Liver (tissue), 9 donors: ENCODE data around the gene ARHGEF2. TPM values are rescaled to one million over a fixed set of nuclear protein-coding genes. Genes with fewer than 3 reads are reported as not detected.

ENCODE experiments used
- DNase-seq: peaks from one replicate; pipeline ENCODE4 v3.0.0-alpha.2; 2017; ENCODE audit warnings: low spot score
- H3K27ac ChIP-seq, 2 donors: one replicate each; pipeline ENCODE4 v1.7.0; 2013; ENCODE audit warnings: inconsistent platforms in 2 of 2, low read length in 2 of 2, control low read depth in 1 of 2, low read depth in 1 of 2, mild to moderate bottlenecking in 1 of 2
- H3K27me3 ChIP-seq, 4 donors: one replicate each; pipeline versions ENCODE4 v1.6.1 to v1.7.0; 2013; ENCODE audit warnings: low read length in 3 of 4, inconsistent platforms in 1 of 4, mild to moderate bottlenecking in 1 of 4, moderate library complexity in 1 of 4; ENCODE audit not compliant: control insufficient read depth in 4 of 4, insufficient read depth in 4 of 4
- H3K36me3 ChIP-seq, 4 donors: one replicate each; pipeline versions ENCODE4 v1.6.1 to v1.7.0; 2013; ENCODE audit warnings: low read length in 3 of 4, mild to moderate bottlenecking in 3 of 4, low read depth in 1 of 4, moderate library complexity in 1 of 4; ENCODE audit not compliant: control insufficient read depth in 4 of 4, insufficient read depth in 3 of 4
- H3K4me1 ChIP-seq, 4 donors: one replicate each; pipeline versions ENCODE4 v1.6.1 to v1.7.0; 2013; ENCODE audit warnings: low read length in 3 of 4, mild to moderate bottlenecking in 3 of 4, moderate library complexity in 1 of 4; ENCODE audit not compliant: control insufficient read depth in 4 of 4, insufficient read depth in 4 of 4
- H3K4me3 ChIP-seq, 3 donors: one replicate each; pipeline versions ENCODE4 v1.6.1 to v1.7.0; 2013; ENCODE audit warnings: low read length in 3 of 3, control low read depth in 1 of 3, low read depth in 1 of 3, mild to moderate bottlenecking in 1 of 3
- H3K9ac ChIP-seq, 2 donors: one replicate each; pipeline ENCODE4 v1.7.0; 2013; ENCODE audit warnings: low read length in 2 of 2, mild to moderate bottlenecking in 2 of 2, moderate library complexity in 2 of 2, control low read depth in 1 of 2, low read depth in 1 of 2
- H3K9me3 ChIP-seq, 4 donors: one replicate each; pipeline versions ENCODE4 v1.6.1 to v1.7.0; 2013; ENCODE audit warnings: low read length in 3 of 4; ENCODE audit not compliant: control insufficient read depth in 4 of 4
- EGR1 ChIP-seq, 2 donors: IDR thresholded peaks; 2 replicates each; pipeline ENCODE4 v1.6.1; 2016 to 2018; ENCODE audit warnings: antibody characterized with exemption in 2 of 2, low read depth in 2 of 2
- GABPA ChIP-seq, 2 donors: IDR thresholded peaks in 1 of 2; conservative IDR thresholded peaks in 1 of 2; 2 replicates each; pipeline ENCODE4 v1.6.1; 2016; ENCODE audit warnings: antibody characterized with exemption in 2 of 2, mild to moderate bottlenecking in 1 of 2, moderate library complexity in 1 of 2
- HNF4A ChIP-seq, 2 donors: conservative IDR thresholded peaks; 2 replicates each; pipeline ENCODE4 v1.6.1; 2016; ENCODE audit warnings: antibody characterized with exemption in 2 of 2, mild to moderate bottlenecking in 2 of 2
- HNF4G ChIP-seq: IDR thresholded peaks from 2 replicates; pipeline ENCODE4 v1.6.1; 2016; ENCODE audit warnings: antibody characterized with exemption
- MAX ChIP-seq: IDR thresholded peaks from 2 replicates; pipeline ENCODE4 v1.6.1; 2016; ENCODE audit warnings: antibody characterized with exemption
- NR2F2 ChIP-seq: IDR thresholded peaks from 2 replicates; pipeline ENCODE4 v1.6.1; 2016; ENCODE audit warnings: antibody characterized with exemption
- RAD21 ChIP-seq, 2 donors: IDR thresholded peaks; 2 replicates each; pipeline ENCODE4 v1.6.1; 2016; ENCODE audit warnings: antibody characterized with exemption in 2 of 2, mild to moderate bottlenecking in 2 of 2
- RXRA ChIP-seq, 2 donors: IDR thresholded peaks; 2 replicates each; pipeline ENCODE4 v1.6.1; 2017 to 2018; ENCODE audit warnings: antibody characterized with exemption in 2 of 2, mild to moderate bottlenecking in 1 of 2
- SP1 ChIP-seq: IDR thresholded peaks from 2 replicates; pipeline ENCODE4 v1.6.1; 2018; ENCODE audit warnings: antibody characterized with exemption, mild to moderate bottlenecking
- TAF1 ChIP-seq: conservative IDR thresholded peaks from 2 replicates; pipeline ENCODE4 v1.6.1; 2016; ENCODE audit warnings: antibody characterized with exemption, mild to moderate bottlenecking
- YY1 ChIP-seq: IDR thresholded peaks from 2 replicates; pipeline ENCODE4 v1.6.1; 2016; ENCODE audit warnings: antibody characterized with exemption, mild to moderate bottlenecking
- WGBS: extraction: QIAGEN DNeasy Blood & Tissue Kit; methylation state at CpG from one replicate; pipeline ENCODE4 v1.1.7; 2013; 5-methylcytosine and 5-hydroxymethylcytosine counted together
- polyA plus RNA-seq, 2 donors: library from polyadenylated mRNA; stranded (reverse) in 1 of 2; unstranded in 1 of 2; fragments of 200-250 nt in 1 of 2; fragments of >200 nt in 1 of 2; fragmentation: Nextera tagmentation in 1 of 2; extraction: Ambion mirVana in 1 of 2; gene quantifications; one replicate each; pipeline versions ENCODE4 v1.2.1 to v1.2.3, GENCODE V29; 2013 to 2015
- total RNA-seq, 2 donors: library from RNA; depleted of rRNA; stranded (reverse); fragments of >200 nt; gene quantifications; one replicate each; pipeline ENCODE4 v1.2.3, GENCODE V29; 2014
- TF ChIP-seq, protein P1 (sequence below): IDR thresholded peaks from 2 replicates; pipeline ENCODE4 v1.6.1; 2016; ENCODE audit warnings: antibody characterized with exemption, mild to moderate bottlenecking
- TF ChIP-seq, protein P2 (sequence below): IDR thresholded peaks from 2 replicates; pipeline ENCODE4 v1.6.1; 2016; ENCODE audit warnings: antibody characterized with exemption
- donor health status: healthy.
- donor health status: healthy.
- donor health status: healthy.
- donor health status: healthy.
- donor health status: healthy.

Gene ARHGEF2
- total and polyA plus RNA-seq, 4 donors = 3.2 to 59.1 (median 10.3) TPM

- peak overlapping the region in 1 of 2 donors; percentile 64 for H3K9ac ChIP-seq
- H3K27me3 ChIP-seq = no peaks in the 10 kb centered on the region
- H3K4me1 ChIP-seq = peaks cover 0 to 20% (median 7%) of the 10 kb centered on the region in 4 donors
- H3K27ac ChIP-seq = peak overlapping the region in 1 of 2 donors; percentile 83
- peak overlapping the region; percentile 71 to 87 (median 75) for H3K4me3 ChIP-seq
- peak; percentile 3 for TF ChIP-seq GABPA (IDR thresholded peaks at IDR 0.05 in 1 of 2, conservative IDR thresholded peaks at IDR 0.05 in 1 of 2)
- TF ChIP-seq EGR1 (IDR thresholded peaks at IDR 0.05; ENCODE audit: low read depth in 2 of 2) = peak in 1 of 2 donors; percentile 5
- no peak for TF ChIP-seq MAX
- no peak for TF ChIP-seq RXRA (IDR thresholded peaks at IDR 0.05)
- peaks cover 11 to 15% (median 14%) of the 10 kb centered on the region in 4 donors for H3K36me3 ChIP-seq
- no peaks in the 10 kb centered on the region for H3K9me3 ChIP-seq
- WGBS = 5% methylated on average over 4 of the region's 4 CpGs
- DNase-seq = no peak
These were observed 42.7 kb upstream of the ARHGEF2 start for GRCh38 chr1:156021093-156021428.

DNA sequence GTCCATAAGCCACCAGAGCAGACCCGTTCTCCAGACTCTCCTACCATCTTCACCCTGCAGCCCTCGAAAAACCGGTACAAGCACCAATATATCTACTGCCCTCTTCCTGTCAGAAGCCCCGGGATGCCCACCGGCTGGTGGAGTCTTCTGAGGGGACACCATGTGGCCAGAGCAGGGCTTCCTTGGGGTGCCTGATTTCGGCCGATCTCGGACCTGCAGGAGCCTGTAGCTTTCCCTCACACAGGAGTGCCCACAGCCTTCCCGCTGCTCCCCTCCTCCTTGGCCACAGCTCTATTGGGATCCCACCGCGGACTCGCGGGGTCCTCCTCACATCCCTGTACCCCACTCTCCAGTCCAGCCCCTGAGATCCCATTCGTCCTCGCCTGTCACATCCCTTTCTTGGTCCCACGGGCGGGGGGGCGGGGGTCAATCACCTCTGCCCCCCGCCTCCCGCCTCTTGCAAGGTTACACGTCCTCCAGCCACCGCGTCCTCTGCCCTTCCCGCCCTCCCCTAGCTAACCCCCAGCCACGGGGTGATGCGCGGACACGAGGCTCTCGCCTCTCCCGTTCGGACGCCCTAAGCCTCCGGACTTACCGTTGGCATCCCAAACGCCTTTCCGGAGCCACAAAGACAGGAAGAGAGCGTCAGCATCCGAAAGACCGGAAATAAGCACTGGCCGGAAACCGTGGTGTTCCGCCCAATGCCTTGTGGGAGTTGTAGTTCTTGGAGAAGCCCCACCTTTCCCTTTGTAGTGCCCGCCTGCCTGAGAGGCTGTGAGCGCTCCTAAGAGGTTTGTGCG is 42.1 kb upstream of the ARHGEF2 start, which contains the start of gene SSR2:
Gene SSR2 (minus strand): TSS at position 659 of the 800 bp plus-strand sequence. CDS start 784 bp downstream, outside the sequence.
- Histone ChIP-seq H3K27me3 (no peaks in the 10 kb centered on the region), H3K4me3 (peak within 1 kb of the TSS; percentile 71 to 87 (median 75)), H3K27ac (peak within 1 kb of the TSS; percentile 19 to 83), H3K9ac (peak within 1 kb of the TSS; percentile 63 to 75), H3K36me3 (peaks cover 13 to 18% (median 15%) of the 10 kb centered on the region in 4 donors), H3K4me1 (peaks cover 0 to 20% (median 7%) of the 10 kb centered on the region in 4 donors), H3K9me3 (no peaks in the 10 kb centered on the region)
- TF ChIP-seq SP1 (no peak), RXRA (IDR thresholded peaks at IDR 0.05) (peak; percentile 21 to 44), EGR1 (IDR thresholded peaks at IDR 0.05; ENCODE audit: low read depth in 2 of 2) (no peak), YY1 (peak; percentile 64), TAF1 (no peak), NR2F2 (peak; percentile 60), HNF4G (no peak), GABPA (IDR thresholded peaks at IDR 0.05 in 1 of 2, conservative IDR thresholded peaks at IDR 0.05 in 1 of 2) (peak; percentile 95 to 98), HNF4A (conservative IDR thresholded peaks at IDR 0.05) (no peak), RAD21 (IDR thresholded peaks at IDR 0.05) (peak in 1 of 2 donors; percentile 19), MAX (peak; percentile 19)
- TF ChIP-seq, protein P1, sequence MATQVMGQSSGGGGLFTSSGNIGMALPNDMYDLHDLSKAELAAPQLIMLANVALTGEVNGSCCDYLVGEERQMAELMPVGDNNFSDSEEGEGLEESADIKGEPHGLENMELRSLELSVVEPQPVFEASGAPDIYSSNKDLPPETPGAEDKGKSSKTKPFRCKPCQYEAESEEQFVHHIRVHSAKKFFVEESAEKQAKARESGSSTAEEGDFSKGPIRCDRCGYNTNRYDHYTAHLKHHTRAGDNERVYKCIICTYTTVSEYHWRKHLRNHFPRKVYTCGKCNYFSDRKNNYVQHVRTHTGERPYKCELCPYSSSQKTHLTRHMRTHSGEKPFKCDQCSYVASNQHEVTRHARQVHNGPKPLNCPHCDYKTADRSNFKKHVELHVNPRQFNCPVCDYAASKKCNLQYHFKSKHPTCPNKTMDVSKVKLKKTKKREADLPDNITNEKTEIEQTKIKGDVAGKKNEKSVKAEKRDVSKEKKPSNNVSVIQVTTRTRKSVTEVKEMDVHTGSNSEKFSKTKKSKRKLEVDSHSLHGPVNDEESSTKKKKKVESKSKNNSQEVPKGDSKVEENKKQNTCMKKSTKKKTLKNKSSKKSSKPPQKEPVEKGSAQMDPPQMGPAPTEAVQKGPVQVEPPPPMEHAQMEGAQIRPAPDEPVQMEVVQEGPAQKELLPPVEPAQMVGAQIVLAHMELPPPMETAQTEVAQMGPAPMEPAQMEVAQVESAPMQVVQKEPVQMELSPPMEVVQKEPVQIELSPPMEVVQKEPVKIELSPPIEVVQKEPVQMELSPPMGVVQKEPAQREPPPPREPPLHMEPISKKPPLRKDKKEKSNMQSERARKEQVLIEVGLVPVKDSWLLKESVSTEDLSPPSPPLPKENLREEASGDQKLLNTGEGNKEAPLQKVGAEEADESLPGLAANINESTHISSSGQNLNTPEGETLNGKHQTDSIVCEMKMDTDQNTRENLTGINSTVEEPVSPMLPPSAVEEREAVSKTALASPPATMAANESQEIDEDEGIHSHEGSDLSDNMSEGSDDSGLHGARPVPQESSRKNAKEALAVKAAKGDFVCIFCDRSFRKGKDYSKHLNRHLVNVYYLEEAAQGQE = no peak
- TF ChIP-seq, protein P2, sequence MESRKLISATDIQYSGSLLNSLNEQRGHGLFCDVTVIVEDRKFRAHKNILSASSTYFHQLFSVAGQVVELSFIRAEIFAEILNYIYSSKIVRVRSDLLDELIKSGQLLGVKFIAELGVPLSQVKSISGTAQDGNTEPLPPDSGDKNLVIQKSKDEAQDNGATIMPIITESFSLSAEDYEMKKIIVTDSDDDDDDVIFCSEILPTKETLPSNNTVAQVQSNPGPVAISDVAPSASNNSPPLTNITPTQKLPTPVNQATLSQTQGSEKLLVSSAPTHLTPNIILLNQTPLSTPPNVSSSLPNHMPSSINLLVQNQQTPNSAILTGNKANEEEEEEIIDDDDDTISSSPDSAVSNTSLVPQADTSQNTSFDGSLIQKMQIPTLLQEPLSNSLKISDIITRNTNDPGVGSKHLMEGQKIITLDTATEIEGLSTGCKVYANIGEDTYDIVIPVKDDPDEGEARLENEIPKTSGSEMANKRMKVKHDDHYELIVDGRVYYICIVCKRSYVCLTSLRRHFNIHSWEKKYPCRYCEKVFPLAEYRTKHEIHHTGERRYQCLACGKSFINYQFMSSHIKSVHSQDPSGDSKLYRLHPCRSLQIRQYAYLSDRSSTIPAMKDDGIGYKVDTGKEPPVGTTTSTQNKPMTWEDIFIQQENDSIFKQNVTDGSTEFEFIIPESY = peak; percentile 12
- peak; percentile 83 for DNase-seq
- under 1% methylated on average over 45 of the region's 45 CpGs for WGBS
